ENCODE data around the gene MYL7.

Gene MYL7

GRCh38 chr7:44150966-44151941, 10.1 kb upstream of the MYL7 start:
- no peak for DNase-seq
- Histone ChIP-seq H3K27ac (ENCODE audit: low read length) (no peak overlapping the region), H3K27me3 (ENCODE audit: insufficient read depth, low read length, poor library complexity) (no peaks in the 10 kb centered on the region), H3K4me2 (ENCODE audit: insufficient read depth, low read length) (no peak overlapping the region), H2AFZ (ENCODE audit: low read depth, low read length) (no peak overlapping the region), H3K4me1 (ENCODE audit: insufficient read depth, low read length) (no peaks in the 10 kb centered on the region), H3K36me3 (ENCODE audit: insufficient read depth, low read length) (no peaks in the 10 kb centered on the region), H4K20me1 (ENCODE audit: insufficient read depth, low read length) (no peaks in the 10 kb centered on the region), H3K4me3 (ENCODE audit: low read depth in 1 of 2, low read length in 2 of 2) (no peak overlapping the region), H3K9ac (ENCODE audit: low read depth, low read length) (no peak overlapping the region), H3K79me2 (ENCODE audit: insufficient read depth, low read length) (no peaks in the 10 kb centered on the region), H3K9me3 (ENCODE audit: insufficient read depth, low read length, severe bottlenecking) (no peaks in the 10 kb centered on the region)
- ATAC-seq (ENCODE audit: insufficient read depth, low read depth): no peak
- no peak for TF ChIP-seq EZH2 (IDR thresholded peaks at IDR 0.05; ENCODE audit: borderline replicate concordance, low read depth, low read length, severe bottlenecking)
- TF ChIP-seq CTCF (IDR thresholded peaks at IDR 0.05; ENCODE audit: borderline replicate concordance, extremely low read depth, low read length, poor library complexity, severe bottlenecking): no peak

DNA sequence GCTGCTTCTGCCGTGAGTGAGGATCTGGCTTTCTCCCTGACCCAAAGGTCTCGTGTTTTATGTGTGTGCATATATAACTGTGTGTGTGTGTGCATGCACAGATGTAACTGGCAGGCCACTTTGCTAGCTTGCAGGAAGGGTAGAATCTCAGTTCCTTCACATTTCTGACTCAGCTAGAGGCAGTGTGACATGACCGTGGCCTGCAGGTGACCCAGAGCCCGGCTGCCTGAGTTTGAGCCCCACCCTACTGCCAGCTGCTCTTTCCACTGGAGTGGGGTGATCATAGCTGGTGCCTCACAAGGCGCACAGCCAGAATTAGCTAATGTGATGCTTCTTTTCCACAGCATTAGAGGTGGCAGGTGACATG, 9.3 kb upstream of the MYL7 start:
- no peaks in the 10 kb centered on the region for H3K79me2 ChIP-seq (ENCODE audit: insufficient read depth, low read length)
- no peak overlapping the region for H3K4me2 ChIP-seq (ENCODE audit: insufficient read depth, low read length)
- DNase-seq (no peak), ATAC-seq (ENCODE audit: insufficient read depth, low read depth) (0 out of 3 replicates have a peak, but pooled peaks have one; percentile 10)
- no peaks in the 10 kb centered on the region for H3K4me1 ChIP-seq (ENCODE audit: insufficient read depth, low read length)
- TF ChIP-seq EZH2 (IDR thresholded peaks at IDR 0.05; ENCODE audit: borderline replicate concordance, low read depth, low read length, severe bottlenecking): no peak
- no peak overlapping the region for H2AFZ ChIP-seq (ENCODE audit: low read depth, low read length)
- H4K20me1 ChIP-seq (ENCODE audit: insufficient read depth, low read length): no peaks in the 10 kb centered on the region
- no peak overlapping the region for H3K4me3 ChIP-seq (ENCODE audit: low read depth in 1 of 2, low read length in 2 of 2)
- H3K9ac ChIP-seq (ENCODE audit: low read depth, low read length): no peak overlapping the region
- no peak overlapping the region for H3K27ac ChIP-seq (ENCODE audit: low read length)
- H3K9me3 ChIP-seq (ENCODE audit: insufficient read depth, low read length, severe bottlenecking): no peaks in the 10 kb centered on the region
- no peaks in the 10 kb centered on the region for H3K36me3 ChIP-seq (ENCODE audit: insufficient read depth, low read length)
- no peaks in the 10 kb centered on the region for H3K27me3 ChIP-seq (ENCODE audit: insufficient read depth, low read length, poor library complexity)

- H3K9ac ChIP-seq (ENCODE audit: low read depth, low read length): no peak overlapping the region
- no peak overlapping the region for H3K4me2 ChIP-seq (ENCODE audit: insufficient read depth, low read length)
- H3K4me3 ChIP-seq (ENCODE audit: low read depth in 1 of 2, low read length in 2 of 2): no peak overlapping the region
- H4K20me1 ChIP-seq (ENCODE audit: insufficient read depth, low read length): no peaks in the 10 kb centered on the region
- no peak overlapping the region for H3K27ac ChIP-seq (ENCODE audit: low read length)
- no peaks in the 10 kb centered on the region for H3K79me2 ChIP-seq (ENCODE audit: insufficient read depth, low read length)
- no peak for TF ChIP-seq CTCF (IDR thresholded peaks at IDR 0.05; ENCODE audit: borderline replicate concordance, extremely low read depth, low read length, poor library complexity, severe bottlenecking)
- no peak for TF ChIP-seq EZH2 (IDR thresholded peaks at IDR 0.05; ENCODE audit: borderline replicate concordance, low read depth, low read length, severe bottlenecking)
- no peaks in the 10 kb centered on the region for H3K36me3 ChIP-seq (ENCODE audit: insufficient read depth, low read length)
- H3K9me3 ChIP-seq (ENCODE audit: insufficient read depth, low read length, severe bottlenecking): no peaks in the 10 kb centered on the region
- DNase-seq (no peak), ATAC-seq (ENCODE audit: insufficient read depth, low read depth) (no peak)
- H3K27me3 ChIP-seq (ENCODE audit: insufficient read depth, low read length, poor library complexity): no peaks in the 10 kb centered on the region
- H3K4me1 ChIP-seq (ENCODE audit: insufficient read depth, low read length): no peaks in the 10 kb centered on the region
- no peak overlapping the region for H2AFZ ChIP-seq (ENCODE audit: low read depth, low read length)
These were observed 8.7 kb upstream of the MYL7 start for GRCh38 chr7:44149571-44150465.
